Smooth muscle cell (in vitro differentiated cells): ENCODE measurements around the gene AMH. TPM values are rescaled to one million over a fixed set of nuclear protein-coding genes. Genes with fewer than 3 reads are reported as not detected.

ENCODE experiments used
- DNase-seq: peaks from one replicate; lab custom pipeline; 2025; ENCODE audit not compliant: unreplicated experiment; lab: John Stamatoyannopoulos, UW
- H2AFZ ChIP-seq: fragments of 200-600 bp; sonication (generic); 2 replicates; pipeline ENCODE4 v1.6.0; 2016; ENCODE audit warnings: antibody characterized with exemption, low read depth, mild to moderate bottlenecking
- H3F3A ChIP-seq: fragments of 200-600 bp; sonication (generic); 2 replicates; pipeline ENCODE4 v1.6.0; 2017; ENCODE audit warnings: antibody characterized with exemption, low read depth
- H3K27ac ChIP-seq: fragments of 200-600 bp; sonication (generic); 2 replicates; pipeline ENCODE4 v1.5.1; 2016; ENCODE audit warnings: low read depth, mild to moderate bottlenecking
- H3K27me3 ChIP-seq: fragments of 200-600 bp; sonication (generic); 2 replicates; pipeline ENCODE4 v1.6.1; 2016; ENCODE audit warnings: low read depth, mild to moderate bottlenecking
- H3K36me3 ChIP-seq: fragments of 200-600 bp; sonication (generic); 2 replicates; pipeline ENCODE4 v1.5.1; 2016; ENCODE audit warnings: low read depth
- H3K4me1 ChIP-seq: fragments of 200-600 bp; sonication (generic); 2 replicates; pipeline ENCODE4 v1.5.1; 2016; ENCODE audit warnings: low read depth
- H3K4me2 ChIP-seq: fragments of 200-600 bp; sonication (generic); 2 replicates; pipeline ENCODE4 v1.6.0; 2016; ENCODE audit warnings: mild to moderate bottlenecking
- H3K4me3 ChIP-seq: fragments of 200-600 bp; sonication (generic); 2 replicates; pipeline ENCODE4 v1.5.1; 2016; ENCODE audit warnings: mild to moderate bottlenecking
- H3K79me2 ChIP-seq: fragments of 200-600 bp; sonication (generic); 2 replicates; pipeline ENCODE4 v1.6.0; 2016; ENCODE audit warnings: low read depth, mild to moderate bottlenecking
- H3K9ac ChIP-seq: fragments of 200-600 bp; sonication (generic); 2 replicates; pipeline ENCODE4 v1.6.0; 2016; ENCODE audit warnings: low read depth
- H3K9me3 ChIP-seq: fragments of 200-600 bp; sonication (generic); replicated peaks from 2 replicates; pipeline ENCODE4 v1.5.1; 2016; ENCODE audit warnings: low read depth
- H4K20me1 ChIP-seq: fragments of 200-600 bp; sonication (generic); 2 replicates; pipeline ENCODE4 v1.6.0; 2016; ENCODE audit warnings: low read depth
- CTCF ChIP-seq: fragments of 200-600 bp; sonication (generic); IDR thresholded peaks from 2 replicates; pipeline ENCODE4 v1.5.1; 2017; ENCODE audit warnings: borderline replicate concordance, mild to moderate bottlenecking, antibody characterized with exemption; ENCODE audit not compliant: insufficient read depth, poor library complexity, severe bottlenecking
- WGBS: methylation state at CpG from one replicate; pipeline ENCODE4 v1.1.7; 2016; ENCODE audit warnings: low lambda C conversion rate; 5-methylcytosine and 5-hydroxymethylcytosine counted together
- polyA plus RNA-seq: library from polyadenylated mRNA; unstranded; fragments of >200 nt; fragmentation: Nextera tagmentation; extraction: Ambion mirVana; gene quantifications from 2 replicates; pipeline ENCODE4 v1.2.1, GENCODE V29; 2016
- total RNA-seq: library from RNA; depleted of rRNA; stranded (reverse); fragments of >200 nt; gene quantifications from 2 replicates; pipeline ENCODE4 v1.2.3, GENCODE V29; 2014

Gene AMH
- total and polyA plus RNA-seq, 2 experiments from 2014 or later, result 2.9 to 12.6 TPM

- Histone ChIP-seq H4K20me1 (no peaks in the 10 kb centered on the region), H3K9me3 (no peaks in the 10 kb centered on the region), H3K4me2 (no peak overlapping the region), H3K27ac (no peak overlapping the region), H3K9ac (no peak overlapping the region), H3K4me3 (no peak overlapping the region), H2AFZ (no peak overlapping the region), H3K27me3 (no peaks in the 10 kb centered on the region), H3K4me1 (no peaks in the 10 kb centered on the region), H3F3A (no peaks in the 10 kb centered on the region), H3K79me2 (no peaks in the 10 kb centered on the region), H3K36me3 (no peaks in the 10 kb centered on the region)
- WGBS, result 93% methylated on average over 18 of the region's 18 CpGs
- no peak for TF ChIP-seq CTCF
- no peak for DNase-seq
These were observed 25.7 kb upstream of the AMH start for GRCh38 chr19:2223391-2223790.

- Histone ChIP-seq H3K36me3 (no peaks in the 10 kb centered on the region), H2AFZ (no peak overlapping the region), H3K4me3 (no peak overlapping the region), H3K27me3 (no peaks in the 10 kb centered on the region), H3K27ac (no peak overlapping the region), H3K4me1 (no peaks in the 10 kb centered on the region), H3F3A (no peaks in the 10 kb centered on the region), H3K9ac (no peak overlapping the region), H3K4me2 (no peak overlapping the region), H4K20me1 (no peaks in the 10 kb centered on the region), H3K9me3 (no peaks in the 10 kb centered on the region), H3K79me2 (no peaks in the 10 kb centered on the region)
- DNase-seq, result no peak
- no peak for TF ChIP-seq CTCF
- WGBS, result 95% methylated on average over 14 of the region's 14 CpGs
These were observed 25.2 kb upstream of the AMH start for GRCh38 chr19:2223959-2224358.

- H3K4me2 ChIP-seq, result no peak overlapping the region
- H3K9ac ChIP-seq, result no peak overlapping the region
- no peak for DNase-seq
- TF ChIP-seq CTCF, result no peak
- H3K4me1 ChIP-seq, result no peaks in the 10 kb centered on the region
- 97% methylated on average over 13 of the region's 13 CpGs for WGBS
- no peak overlapping the region for H3K4me3 ChIP-seq
- H4K20me1 ChIP-seq, result no peaks in the 10 kb centered on the region
- no peaks in the 10 kb centered on the region for H3K27me3 ChIP-seq
- no peak overlapping the region for H3K27ac ChIP-seq
- no peaks in the 10 kb centered on the region for H3K9me3 ChIP-seq
- no peaks in the 10 kb centered on the region for H3K36me3 ChIP-seq
- H3F3A ChIP-seq, result no peaks in the 10 kb centered on the region
- no peak overlapping the region for H2AFZ ChIP-seq
- H3K79me2 ChIP-seq, result no peaks in the 10 kb centered on the region
These were observed 24.3 kb upstream of the AMH start for GRCh38 chr19:2224754-2225349.

- H3K27ac ChIP-seq, result no peak overlapping the region
- H3K4me2 ChIP-seq, result no peak overlapping the region
- peaks cover 5% of the 10 kb centered on the region for H4K20me1 ChIP-seq
- no peak overlapping the region for H3K9ac ChIP-seq
- no peaks in the 10 kb centered on the region for H3K27me3 ChIP-seq
- no peaks in the 10 kb centered on the region for H3K4me1 ChIP-seq
- 99% methylated on average over 32 of the region's 32 CpGs for WGBS
- H2AFZ ChIP-seq, result no peak overlapping the region
- H3K79me2 ChIP-seq, result no peaks in the 10 kb centered on the region
- H3F3A ChIP-seq, result no peaks in the 10 kb centered on the region
- H3K36me3 ChIP-seq, result no peaks in the 10 kb centered on the region
- DNase-seq, result no peak
- no peak for TF ChIP-seq CTCF
- H3K4me3 ChIP-seq, result no peak overlapping the region
- H3K9me3 ChIP-seq, result no peaks in the 10 kb centered on the region
These were observed 23.6 kb upstream of the AMH start for GRCh38 chr19:2225415-2226050.
